LNCaP clone FGC (cell line): ENCODE results near the gene KCNG2.

Experiments used
- DNase-seq: peaks from one replicate; pipeline ENCODE4 v3.0.0-alpha.2; 2011; ENCODE audit warnings: low read depth
- H3K4me3 ChIP-seq: 2 replicates; pipeline ENCODE4 v1.5.1; 2011; ENCODE audit warnings: mild to moderate bottlenecking, low read depth, low read length, control low read depth
- TF ChIP-seq, protein P1 (sequence below): IDR thresholded peaks from 2 replicates; pipeline ENCODE4 v1.5.1; 2012; ENCODE audit warnings: mild to moderate bottlenecking; ENCODE audit not compliant: control insufficient read depth, insufficient read depth; ENCODE audit errors: extremely low read depth

The KCNG2 gene

DNA sequence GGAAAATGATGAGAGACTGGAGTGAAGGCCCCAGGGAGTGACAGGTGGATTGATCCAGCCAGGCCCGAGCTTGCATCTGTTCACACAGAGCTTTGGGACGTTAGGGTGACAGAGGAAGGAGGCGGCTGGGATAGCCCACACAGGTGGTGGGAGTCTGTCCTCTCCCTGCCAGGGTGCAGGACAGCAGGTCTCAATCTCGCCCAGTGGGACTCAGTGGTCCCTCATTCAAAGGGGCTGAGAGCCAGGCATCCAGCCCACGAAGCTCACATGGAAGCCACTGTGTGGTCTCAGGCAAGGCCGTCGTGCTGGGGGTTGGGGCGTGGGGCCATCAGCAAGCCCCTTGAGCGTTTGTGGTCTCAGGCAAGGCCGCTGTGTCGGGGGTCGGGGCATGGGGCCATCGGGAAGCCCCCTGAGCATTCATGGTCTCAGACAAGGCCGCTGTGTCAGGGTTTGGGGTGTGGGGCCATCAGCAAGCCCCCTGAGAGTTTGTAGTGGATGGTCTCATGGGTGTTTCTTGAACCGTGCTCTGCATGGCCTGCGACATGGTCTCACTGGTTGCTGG lies 8.3 kb downstream of the KCNG2 start:
- DNase-seq: no peak
- no peak overlapping the region for H3K4me3 ChIP-seq
- TF ChIP-seq, protein P1, sequence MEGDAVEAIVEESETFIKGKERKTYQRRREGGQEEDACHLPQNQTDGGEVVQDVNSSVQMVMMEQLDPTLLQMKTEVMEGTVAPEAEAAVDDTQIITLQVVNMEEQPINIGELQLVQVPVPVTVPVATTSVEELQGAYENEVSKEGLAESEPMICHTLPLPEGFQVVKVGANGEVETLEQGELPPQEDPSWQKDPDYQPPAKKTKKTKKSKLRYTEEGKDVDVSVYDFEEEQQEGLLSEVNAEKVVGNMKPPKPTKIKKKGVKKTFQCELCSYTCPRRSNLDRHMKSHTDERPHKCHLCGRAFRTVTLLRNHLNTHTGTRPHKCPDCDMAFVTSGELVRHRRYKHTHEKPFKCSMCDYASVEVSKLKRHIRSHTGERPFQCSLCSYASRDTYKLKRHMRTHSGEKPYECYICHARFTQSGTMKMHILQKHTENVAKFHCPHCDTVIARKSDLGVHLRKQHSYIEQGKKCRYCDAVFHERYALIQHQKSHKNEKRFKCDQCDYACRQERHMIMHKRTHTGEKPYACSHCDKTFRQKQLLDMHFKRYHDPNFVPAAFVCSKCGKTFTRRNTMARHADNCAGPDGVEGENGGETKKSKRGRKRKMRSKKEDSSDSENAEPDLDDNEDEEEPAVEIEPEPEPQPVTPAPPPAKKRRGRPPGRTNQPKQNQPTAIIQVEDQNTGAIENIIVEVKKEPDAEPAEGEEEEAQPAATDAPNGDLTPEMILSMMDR: no peak

GRCh38 chr18:79806976-79807841 lies 9.5 kb downstream of the KCNG2 start:
- H3K4me3 ChIP-seq: no peak overlapping the region
- DNase-seq: no peak
- TF ChIP-seq, protein P1: no peak

GRCh38 chr18:79809482-79810192 lies 11.9 kb downstream of the KCNG2 start:
- no peak overlapping the region for H3K4me3 ChIP-seq
- TF ChIP-seq, protein P1: no peak
- no peak for DNase-seq

DNA sequence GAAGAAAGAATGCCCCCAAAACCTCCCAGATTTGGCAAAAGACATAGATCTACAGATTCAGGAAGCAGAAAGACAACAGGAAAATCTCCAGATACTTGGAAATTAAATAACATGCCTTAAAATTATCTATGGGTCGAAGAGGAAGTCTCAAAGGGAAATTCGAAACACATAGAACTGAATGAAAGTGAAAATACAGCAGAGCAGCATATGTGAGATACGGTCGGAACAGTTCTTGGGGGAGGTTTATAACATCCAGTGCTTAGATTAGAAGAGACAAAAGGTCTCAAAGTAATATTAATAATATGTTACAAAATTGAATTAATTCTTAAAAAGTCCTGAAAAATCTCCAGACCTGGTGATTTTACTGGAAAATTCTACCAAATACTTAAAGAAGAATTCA lies 14.3 kb downstream of the KCNG2 start:
- TF ChIP-seq, protein P1: no peak
- DNase-seq: no peak
- no peak overlapping the region for H3K4me3 ChIP-seq

DNA sequence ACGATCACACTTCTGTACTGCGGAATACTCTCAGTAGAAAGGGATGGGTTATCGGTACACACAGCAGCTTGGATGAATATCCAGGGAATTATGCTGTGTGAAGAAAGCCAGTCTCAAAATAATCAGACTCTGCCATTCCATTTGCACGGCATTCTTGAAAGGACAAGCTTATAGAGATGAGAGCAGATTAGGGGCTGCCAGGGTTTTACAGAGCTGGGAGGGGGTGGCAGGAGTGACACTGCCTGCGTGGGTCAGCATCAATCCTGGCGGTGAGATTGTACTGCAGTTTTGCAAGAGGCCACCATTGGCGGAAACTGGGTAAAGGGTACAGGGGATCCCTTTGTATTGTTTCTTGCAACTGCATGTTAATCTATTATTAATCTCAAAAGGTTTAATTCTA lies 16.6 kb downstream of the KCNG2 start:
- no peak for DNase-seq
- TF ChIP-seq, protein P1: no peak
- no peak overlapping the region for H3K4me3 ChIP-seq

- TF ChIP-seq, protein P1: no peak
- no peak for DNase-seq
- no peak overlapping the region for H3K4me3 ChIP-seq
Measured at GRCh38 chr18:79815657-79816056, 17.9 kb downstream of the KCNG2 start.
